NCI-H2196 treated with DMSO at 0.1 percent for 48 hours (cell line): ENCODE results near the gene EDEM1.
"Not testable (repeated sequence)": the region's sequence is repeated elsewhere in the genome, so short reads cannot be mapped to it uniquely, and the experiment has no call there.

Experiments used
- DNase-seq: peaks from one replicate; lab custom pipeline; 2025; ENCODE audit not compliant: unreplicated experiment; lab: John Stamatoyannopoulos, UW

Gene EDEM1

DNA sequence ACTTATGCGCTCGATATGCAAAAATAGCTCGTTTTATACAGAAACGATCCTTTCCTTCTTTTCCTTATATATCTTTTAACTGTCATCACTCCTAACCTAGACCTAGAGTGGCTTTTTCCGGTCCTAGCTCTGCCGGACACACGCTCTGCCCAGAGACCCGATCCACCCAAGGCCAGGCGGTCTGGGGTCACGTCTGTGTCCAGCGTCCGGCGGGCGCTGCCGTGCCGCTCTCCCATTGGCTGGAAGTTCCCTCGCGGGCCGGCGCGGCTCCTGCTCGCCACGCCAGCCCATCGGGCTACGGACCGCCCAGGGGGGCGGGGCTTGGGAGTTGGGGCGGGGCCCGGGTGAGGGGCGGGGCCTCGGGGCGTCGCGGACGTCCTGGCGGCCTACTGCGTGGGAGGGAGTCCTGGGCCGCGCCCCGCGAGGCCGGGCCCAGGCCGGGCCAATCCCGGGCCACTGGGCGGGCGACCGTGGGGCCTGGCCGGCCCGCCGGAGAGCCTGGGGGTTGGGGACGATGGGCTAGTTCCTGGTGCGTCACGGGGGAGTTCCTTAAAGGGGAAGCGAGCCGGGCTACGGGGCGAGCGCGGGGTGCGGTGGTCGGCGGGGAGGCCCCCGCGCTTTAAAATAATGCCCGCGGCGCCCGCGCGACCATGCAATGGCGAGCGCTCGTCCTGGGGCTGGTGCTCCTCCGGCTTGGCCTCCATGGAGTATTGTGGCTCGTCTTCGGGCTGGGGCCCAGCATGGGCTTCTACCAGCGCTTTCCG lies at the start of gene EDEM1:
EDEM1 (plus strand) TSS at position 552 of the 764 bp plus-strand sequence; CDS start at position 651, 99 bp downstream.
- peak; percentile 65 for DNase-seq

GRCh38 chr3:5138214-5138981 lies 49.1 kb upstream of the EDEM1 start:
- DNase-seq, result peak; percentile 11

DNA sequence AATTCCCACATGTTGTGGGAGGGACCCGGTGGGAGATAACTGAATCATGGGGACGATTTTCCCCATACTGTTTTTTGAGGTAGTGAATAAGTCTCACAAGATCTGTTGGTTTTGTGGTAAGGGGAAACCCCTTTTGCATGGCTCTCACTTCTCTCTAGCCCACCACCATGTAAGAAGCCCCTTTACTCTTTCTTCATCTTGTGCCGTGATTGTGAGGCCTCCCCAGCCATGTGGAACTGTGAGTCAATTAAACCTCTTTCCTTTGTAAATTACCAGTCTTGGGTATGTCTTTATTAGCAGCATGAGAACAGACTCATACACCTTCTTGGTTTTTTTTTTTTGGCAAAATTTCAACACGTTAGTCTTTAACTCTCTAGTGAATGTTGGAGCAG lies 47.3 kb upstream of the EDEM1 start:
- DNase-seq, result no peak

GRCh38 chr3:5140839-5141238 lies 46.7 kb upstream of the EDEM1 start:
- DNase-seq, result no peak

- no peak for DNase-seq
Observed at GRCh38 chr3:5141760-5142159, 45.7 kb upstream of the EDEM1 start.

DNA sequence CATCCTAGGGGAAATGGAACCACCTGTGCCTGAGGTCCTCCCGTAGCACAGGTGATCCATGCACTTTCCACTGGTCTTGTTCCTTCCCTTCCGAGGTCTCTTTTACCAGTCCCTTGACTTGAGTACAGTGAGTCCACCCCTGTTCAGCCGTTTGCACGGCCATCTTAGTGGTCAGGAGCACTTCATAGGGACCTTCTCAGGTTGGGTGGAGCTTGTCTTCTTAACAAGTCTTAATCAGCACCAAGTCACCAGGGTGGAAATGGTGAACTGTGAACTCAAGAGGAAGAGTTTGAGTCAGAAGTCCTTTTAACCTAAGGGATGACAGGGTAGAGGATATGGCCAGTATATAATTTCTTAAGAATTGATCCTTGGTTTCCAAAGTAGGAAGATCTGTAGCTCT lies 44.0 kb upstream of the EDEM1 start:
- no peak for DNase-seq

- DNase-seq, result no peak
Observed at GRCh38 chr3:5144316-5144994, 43.1 kb upstream of the EDEM1 start.

- no peak for DNase-seq
Observed at GRCh38 chr3:5145120-5145519, 42.4 kb upstream of the EDEM1 start.

- DNase-seq, result not testable (repeated sequence)
Observed at GRCh38 chr3:5147152-5147551, 40.4 kb upstream of the EDEM1 start.

DNA sequence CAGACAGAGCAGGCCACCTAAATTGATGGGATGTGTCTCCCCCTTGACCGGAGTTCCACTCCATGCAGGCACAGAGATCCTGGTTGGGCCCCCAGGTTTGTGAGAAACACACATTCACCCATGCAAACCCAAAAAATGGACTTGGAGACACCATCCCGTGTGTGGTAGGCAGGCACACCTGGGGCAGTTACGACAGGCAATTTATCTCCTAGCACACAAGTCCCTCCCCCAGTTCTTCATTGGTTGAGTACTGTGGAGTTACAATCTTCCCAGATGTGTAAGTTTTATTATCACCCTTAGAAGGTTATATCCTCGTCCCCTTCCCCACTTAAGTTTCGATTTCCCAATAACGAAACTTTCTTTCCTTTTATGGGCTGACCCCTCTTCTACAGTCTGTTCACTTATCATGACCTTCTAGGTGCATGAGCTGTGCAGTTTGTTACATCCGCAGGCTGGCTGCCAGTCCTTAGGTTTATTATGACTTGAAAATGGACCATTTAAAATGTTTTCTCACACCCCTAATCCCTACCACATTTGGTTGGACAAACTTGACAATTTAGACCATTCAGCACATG lies 38.1 kb upstream of the EDEM1 start:
- DNase-seq, result no peak

- no peak for DNase-seq
Observed at GRCh38 chr3:5151586-5151985, 35.9 kb upstream of the EDEM1 start.

GRCh38 chr3:5153074-5153473 lies 34.4 kb upstream of the EDEM1 start:
- DNase-seq, result no peak

- no peak for DNase-seq
Observed at GRCh38 chr3:5155241-5155640, 32.3 kb upstream of the EDEM1 start.

DNA sequence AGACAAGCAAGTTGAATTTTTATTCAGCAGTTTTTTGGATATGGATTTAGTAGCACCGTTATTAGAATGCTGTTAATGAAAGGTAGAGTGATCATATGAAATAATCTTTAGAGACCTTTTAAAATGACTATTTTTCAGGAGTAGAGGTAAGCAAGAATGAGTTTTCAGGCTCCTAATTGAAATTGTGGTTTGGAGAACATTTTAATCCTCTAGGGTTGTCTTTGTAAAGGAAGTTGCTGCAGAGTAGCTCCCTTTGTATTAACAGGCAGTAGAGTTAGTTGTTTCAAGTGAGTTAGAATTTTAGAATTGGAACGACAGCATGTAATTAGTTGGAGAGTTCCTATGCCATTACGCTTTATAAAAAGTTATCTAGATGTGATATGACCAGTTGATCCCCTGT lies 27.2 kb upstream of the EDEM1 start:
- no peak for DNase-seq

- DNase-seq, result no peak
Observed at GRCh38 chr3:5160940-5161858, 26.3 kb upstream of the EDEM1 start.

- no peak for DNase-seq
Observed at GRCh38 chr3:5162102-5162501, 25.4 kb upstream of the EDEM1 start.

- DNase-seq, result no peak
Observed at GRCh38 chr3:5165698-5166097, 21.8 kb upstream of the EDEM1 start.

DNA sequence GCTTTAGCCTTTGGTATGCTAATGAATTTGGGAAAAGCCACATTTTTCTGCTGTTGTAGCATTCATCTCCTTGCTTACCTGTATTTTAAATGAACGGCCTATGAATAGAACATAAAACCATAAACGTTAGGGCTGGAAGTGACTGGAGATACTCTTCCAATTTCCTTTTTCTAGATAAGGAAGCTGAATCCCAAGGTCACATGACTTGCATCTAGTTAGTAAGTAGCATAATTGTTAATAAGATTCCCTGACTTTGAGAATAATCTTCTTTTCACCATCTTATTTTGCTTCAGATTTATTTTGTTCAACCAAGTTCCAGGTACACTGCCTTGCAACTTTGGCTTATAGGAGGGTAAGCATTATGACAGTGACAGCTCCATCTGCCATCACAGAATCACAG lies 20.7 kb upstream of the EDEM1 start:
- DNase-seq, result no peak

DNA sequence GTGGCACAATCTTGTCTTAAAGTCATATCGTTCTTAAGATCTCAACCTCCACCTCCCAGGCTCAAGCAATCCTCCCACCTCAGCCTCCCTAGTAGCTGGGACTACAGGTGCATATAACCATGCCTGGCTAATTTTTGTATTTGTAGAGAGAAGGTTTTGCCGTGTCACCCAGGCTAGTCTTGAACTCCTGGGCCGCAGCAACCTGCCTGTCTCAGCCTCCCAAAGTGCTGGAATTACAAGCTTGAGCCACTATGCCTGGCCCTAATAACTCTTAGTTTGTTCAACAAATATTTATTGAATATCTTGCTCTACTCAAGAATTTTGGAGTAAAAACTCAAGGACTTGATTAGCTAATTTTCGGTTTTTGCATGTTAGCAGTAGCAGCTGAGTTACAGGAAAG lies 19.4 kb upstream of the EDEM1 start:
- DNase-seq, result no peak

- DNase-seq, result no peak
Observed at GRCh38 chr3:5169807-5170206, 17.7 kb upstream of the EDEM1 start.
